GM19328 (cell line): Measurements from ENCODE around the gene SKIC8.

Experiments
- ATAC-seq: cut with Tn5 transposase; IDR thresholded peaks from one replicate; pipeline ENCODE4 v1.9.1; 2021; ENCODE audit warnings: mild to moderate bottlenecking, moderate library complexity; ENCODE audit not compliant: unreplicated experiment

SKIC8 gene

DNA sequence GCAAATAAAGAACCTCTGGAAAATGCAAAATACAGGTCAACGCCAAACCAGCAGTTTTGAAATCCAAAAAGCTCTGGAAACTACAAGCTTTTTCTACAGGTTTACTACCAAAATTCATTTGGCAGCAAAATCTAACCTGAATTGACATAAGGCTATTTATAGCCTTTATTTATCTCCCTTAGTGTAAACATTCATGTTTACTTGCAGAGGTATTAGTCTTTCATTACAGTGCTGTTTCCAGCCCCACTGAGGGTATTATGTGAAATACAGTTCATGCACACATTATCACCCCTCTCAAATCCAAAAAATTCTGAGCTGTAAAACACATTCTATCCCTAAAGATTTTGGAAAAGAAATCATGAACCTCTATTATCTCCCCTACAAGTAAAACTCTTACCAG is 7.2 kb downstream of the SKIC8 start:
- no peak for ATAC-seq

DNA sequence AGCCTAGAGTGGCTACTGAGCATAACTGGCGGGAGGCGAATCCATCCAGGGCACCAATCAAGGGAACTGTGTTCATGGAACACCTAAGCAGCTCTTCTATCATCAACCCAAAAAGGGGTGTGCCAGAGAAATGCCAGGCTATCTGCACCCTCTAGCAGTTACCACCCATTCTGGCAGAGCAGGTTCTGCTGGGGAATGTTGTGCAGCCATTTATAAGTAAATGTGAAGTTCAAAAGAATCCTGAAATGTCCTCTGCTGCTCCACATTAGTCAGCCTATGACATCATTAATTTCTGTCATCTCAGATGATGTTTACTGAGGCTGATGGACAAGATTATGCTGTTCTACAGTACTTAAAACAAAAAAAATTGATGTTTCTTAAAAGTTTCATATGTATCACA is 7.7 kb downstream of the SKIC8 start:
- ATAC-seq = no peak

DNA sequence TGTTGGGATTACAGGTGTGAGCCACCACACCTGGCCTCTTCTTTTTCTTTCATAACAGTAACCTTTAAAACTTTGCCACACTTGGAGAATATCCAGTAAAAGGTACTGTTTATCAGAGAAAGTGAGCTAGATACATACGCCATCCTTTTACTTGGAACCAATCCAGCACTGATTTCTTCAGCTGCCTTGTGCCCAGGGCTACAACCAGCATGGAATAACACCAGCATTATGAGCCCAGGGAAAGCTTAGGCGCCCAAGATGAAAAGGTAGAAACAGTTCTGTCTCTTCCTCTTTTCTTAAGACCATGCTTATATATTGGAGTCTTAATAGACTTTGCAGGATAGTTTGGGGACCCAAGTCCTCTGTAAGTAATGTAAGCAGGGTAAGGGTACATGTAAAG is 8.4 kb downstream of the SKIC8 start:
- no peak for ATAC-seq

DNA sequence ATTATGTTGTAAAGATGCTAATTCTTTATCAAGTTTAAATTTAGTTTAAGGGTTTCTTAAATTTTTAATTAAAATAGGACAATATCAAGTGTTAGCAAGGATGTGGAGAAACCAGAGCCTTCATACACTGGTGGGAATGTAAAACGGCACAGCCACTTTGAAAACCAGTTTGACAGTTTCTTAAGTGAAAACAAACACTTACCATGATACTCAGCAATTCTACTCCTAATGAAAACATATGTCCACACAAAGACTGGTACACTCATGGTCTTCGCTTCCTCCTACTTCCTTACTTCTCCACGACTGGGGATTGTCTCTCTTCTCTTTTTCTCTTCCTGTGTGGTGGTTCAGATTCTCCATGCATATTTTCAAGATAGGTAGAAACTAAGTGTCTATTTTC is 9.2 kb downstream of the SKIC8 start:
- no peak for ATAC-seq

DNA sequence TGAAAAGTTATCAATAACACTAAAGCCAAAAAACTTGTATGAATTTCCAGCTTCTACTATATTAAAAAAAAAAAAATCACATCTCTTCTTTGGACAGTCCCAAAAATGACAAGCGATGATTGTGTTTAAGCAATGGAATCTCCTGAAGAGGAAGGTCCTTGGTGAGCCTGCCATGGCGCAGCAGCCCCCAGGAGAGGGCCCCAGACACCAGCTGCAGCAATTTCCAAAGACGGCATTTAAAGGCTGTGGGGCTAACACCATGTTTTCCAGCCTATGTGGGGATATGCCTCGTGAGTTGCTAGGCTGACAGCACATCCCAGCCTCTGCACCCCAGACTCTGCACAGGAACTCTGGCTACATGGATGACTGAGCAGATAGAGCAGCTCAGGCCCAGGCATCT is 14.7 kb downstream of the SKIC8 start:
- ATAC-seq = no peak

DNA sequence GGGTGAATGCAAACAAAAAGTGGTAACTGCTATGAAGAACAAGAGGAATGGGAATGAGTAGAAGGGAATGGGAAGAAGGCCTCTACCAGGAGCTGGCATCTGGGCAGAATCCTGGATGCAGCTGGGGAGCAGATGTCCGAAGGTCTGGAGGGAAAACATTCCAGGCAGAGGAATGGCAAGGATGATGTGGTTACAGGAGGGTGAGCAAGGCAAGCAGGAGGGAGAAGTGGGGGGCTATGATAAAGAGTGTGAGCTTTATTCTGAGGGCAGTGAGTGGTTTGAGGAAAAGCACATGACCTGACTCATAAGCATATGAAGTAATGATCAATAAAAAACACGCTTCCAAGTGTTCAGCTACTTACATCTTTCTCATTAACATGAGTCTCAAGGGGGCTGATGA is 17.1 kb downstream of the SKIC8 start:
- ATAC-seq = no peak

DNA sequence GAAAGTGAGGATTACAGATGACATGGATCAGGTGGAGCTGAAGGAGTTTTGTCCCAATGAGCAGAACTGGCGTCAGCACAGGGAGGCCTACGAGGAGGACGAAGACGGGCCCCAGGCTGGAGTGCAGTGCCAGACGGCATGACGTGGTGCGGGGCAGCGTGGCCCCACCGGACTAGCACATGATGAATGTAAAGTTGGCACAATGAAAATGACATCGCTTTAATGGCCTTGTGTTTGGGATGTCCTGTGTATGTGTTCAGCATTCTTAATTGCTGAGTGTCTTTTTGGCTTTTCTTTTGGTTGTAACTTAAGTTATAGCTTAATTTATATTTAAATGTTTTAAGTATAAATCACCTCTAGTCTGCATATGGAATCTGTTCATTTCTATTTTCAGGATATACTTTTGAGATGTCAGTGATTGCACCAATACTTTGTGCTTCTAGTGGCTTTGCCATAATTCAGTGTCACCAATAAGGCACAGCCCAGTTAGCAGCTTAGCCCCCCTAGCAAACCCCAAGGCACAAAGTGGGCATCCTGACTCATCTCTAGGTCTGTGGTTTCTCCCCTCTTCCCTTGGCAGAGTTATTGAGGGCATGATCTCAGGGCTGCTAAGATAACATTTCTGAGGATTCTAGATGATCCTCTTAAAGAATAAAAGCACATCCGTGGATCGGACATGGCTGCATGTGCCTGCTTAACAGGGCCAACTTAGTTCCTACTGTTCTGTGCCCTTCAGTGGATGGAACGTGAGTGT is 18.9 kb downstream of the SKIC8 start:
- no peak for ATAC-seq

DNA sequence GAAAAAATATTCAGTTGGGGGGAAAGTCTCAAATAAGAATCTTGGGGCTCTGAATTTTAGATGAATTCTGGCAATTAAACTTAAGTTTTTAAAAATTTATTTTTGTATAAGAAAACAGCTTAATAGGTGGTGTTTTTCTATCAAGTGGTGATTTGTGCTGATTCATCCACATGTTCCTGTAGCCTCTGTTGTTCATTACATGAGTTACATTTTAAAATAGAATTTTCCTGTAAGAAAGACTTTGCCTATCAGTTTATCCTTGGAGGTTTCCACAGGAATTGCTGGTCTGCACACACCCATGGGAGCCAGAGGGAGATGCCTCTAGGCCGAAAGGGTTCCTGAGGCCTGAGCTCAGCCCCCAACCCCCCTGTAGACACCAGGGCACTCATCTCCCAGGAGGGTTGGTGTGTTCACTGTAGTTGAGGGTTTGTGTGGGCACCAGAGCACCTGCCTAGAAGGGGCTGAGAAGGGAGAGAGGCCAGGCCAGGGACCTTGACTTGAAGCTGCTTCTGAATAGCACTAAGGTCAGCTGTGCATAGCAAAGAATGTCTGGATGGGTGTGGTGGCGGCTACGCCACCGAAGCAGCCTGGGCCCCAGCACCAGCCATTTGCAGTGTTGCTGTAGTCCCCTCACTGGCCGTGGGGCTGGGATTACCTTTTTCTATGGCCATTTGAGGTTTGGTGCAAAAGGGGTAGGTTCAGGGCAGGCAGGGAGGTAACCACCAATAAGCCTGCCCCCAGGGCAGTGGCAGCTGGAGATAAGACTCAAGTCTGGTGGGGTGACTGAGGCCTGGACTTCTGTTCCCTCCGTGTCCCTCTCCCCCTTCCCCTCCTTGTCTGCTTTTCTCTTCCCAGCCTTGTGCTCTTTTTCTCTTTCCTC is 23.1 kb downstream of the SKIC8 start:
- no peak for ATAC-seq

DNA sequence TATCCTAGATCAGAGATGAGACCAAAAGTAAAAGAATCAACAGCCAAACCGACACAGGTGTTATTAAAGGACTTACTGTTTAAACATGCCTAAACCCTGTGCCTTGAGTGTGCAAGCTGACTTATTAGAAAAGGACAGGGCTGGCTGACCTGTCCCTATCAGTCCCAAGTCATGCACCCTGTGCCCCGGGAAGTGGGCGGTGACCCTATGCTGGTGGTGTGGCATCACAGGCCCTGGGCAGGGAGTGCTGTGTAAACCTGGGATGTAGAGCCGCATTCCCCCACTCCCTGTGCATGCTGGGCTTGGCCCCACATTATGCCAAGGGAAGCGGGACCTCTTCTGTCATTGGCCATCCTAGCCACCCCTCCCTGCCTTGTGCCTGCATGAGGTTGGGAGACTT is 24.4 kb downstream of the SKIC8 start:
- no peak for ATAC-seq

DNA sequence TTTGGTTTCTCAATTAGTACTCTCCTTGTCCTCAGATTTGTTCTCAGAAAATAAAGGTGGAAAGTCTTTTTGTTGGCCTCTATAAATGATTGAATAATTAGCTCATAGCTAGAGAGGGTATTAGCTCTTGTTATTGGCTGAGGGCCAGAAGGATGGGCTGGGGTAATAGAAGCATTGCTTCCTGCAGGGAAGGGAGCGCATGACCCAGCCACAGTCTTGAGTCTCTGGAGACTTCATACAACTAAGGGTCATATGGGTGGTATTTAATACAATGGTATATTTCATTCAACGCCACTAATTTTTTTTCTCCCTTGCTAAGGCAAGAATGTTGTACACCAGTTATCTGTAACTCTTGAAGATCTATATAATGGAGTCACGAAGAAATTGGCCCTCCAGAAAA is 26.6 kb downstream of the SKIC8 start:
- no peak for ATAC-seq

DNA sequence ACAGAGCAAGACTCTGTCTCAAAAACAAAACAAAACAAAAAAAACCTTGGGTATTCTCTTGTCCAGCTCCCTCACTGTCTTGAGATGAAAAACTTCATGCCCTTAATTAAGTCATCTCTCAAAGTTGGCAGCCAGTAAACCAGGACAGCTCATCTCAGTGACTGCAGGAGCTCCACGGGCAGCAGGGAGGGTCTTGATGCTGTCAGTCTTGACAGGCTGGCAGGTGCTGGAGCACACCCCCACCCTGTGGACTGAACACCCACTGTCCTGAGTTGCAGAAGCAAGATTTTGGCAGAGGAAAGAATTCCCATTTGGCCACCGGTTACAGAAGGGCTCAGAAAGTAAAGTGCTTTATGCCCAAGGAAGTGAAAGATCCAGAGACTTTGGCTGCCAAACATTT is 27.1 kb downstream of the SKIC8 start:
- ATAC-seq = no peak

DNA sequence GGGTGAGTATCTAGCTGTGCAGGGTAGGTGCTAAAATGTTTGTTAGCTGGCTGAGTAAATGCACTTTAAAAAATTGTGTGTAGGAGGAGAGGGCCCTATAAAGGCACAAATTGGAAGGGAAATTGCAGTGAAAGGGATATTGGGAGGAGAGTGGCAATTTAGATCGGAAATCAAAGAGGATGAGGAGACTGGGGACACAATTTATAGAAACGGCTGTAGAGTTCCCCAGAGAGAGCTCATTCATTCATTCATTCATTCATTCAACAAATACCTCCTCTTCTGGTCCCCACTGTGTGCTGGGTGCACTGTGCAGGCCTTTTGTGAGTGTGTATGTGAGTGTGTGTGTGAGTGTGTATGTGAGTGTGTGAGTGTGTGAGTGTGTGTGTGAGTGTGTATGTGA is 32.6 kb downstream of the SKIC8 start:
- ATAC-seq = no peak

DNA sequence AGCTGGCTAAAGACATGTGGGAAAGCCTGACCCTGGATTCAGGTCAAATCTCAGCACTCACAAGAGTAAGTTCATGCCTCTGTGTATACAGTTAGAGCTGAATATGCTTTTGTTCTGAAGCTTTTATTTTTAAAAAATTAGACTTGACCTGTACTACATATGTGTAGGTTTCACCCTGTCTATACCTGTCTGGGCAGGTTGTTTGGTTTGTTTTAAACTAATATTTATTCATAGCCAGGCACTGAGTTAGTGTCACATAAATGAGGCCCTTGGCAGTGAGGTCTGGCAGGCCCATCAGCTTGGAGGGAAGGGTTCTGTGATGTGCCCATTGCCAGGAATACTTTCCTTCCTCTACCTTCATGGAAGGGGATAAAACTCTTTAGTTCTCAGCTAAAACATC is 33.2 kb downstream of the SKIC8 start:
- ATAC-seq = no peak

DNA sequence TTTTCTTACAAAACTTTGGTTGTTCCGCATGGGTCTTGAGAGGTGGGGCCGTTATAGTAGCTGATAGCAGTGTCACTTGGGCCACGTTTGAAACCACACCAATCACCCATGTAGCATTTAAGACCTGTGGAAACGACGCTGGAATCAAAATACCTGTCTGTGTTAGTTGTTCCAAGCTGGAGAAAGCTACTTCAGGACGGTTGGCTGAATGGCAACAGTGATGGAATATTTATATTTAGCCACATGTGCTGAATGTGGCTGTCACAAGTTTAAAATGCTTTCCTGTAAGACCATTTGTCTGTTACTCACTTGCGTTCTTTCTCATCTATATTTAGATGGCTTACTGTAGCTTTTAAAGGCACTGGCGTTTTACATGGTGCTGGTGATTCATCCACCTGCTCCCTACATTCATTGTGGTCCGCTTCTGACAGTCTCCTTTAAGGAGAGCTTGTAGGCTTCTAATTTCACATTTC is 33.6 kb downstream of the SKIC8 start:
- no peak for ATAC-seq

DNA sequence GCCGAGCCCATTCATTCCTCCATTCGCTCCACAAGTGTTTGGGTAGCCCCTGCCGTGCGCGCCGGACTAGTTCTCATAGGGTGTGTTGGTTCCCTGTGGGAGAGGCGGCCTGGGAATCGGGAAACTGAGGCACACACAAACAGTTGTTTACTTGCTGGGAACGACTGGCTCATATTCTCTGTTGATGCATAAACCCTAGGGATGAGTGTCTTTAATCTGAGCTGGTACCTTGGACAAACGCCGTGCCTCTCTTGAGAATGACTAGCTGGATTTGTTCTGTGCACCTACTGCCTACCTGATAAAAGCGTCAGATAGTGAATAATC is 34.3 kb downstream of the SKIC8 start:
- ATAC-seq = no peak

DNA sequence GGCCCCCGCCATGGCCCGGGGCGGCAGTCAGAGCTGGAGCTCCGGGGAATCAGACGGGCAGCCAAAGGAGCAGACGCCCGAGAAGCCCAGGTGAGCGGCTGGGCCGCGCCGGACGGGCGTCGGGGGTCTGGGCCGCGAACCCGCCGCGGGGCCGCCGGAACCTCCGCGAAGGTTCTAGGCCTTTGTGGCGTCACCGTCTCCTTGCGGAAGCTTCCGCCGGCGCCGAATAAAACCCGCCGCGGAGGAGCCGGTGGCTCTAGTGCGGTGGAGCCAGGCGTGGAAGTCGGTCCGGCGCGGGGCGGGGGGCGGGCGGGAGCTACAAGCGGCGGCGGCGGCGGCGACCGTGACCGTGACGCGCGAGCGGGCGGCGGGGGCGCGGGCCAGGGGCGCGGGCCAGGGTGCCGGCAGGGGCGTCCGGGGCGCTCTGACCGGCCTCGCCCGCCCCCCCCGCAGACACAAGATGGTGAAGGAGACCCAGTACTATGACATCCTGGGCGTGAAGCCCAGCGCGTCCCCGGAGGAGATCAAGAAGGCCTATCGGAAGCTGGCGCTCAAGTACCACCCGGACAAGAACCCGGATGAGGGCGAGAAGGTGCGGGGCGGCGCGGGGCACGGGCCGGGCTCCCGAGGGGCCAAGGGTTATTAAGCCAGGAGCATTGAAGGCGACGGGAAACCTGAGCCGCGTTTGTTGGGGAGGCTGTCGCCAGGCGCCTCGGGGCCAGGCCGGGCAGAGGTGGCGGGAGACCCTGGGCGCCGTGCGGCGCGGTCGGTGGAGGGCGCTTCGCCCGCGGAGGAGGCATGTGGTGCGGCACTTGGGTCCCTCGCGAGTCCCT is 34.9 kb downstream of the SKIC8 start, which contains the start of gene DNAJA4:
TSS of gene DNAJA4 (plus strand) at position 259 of the 833 bp plus-strand sequence. CDS start at position 461, 202 bp downstream.
- no peak for ATAC-seq

DNA sequence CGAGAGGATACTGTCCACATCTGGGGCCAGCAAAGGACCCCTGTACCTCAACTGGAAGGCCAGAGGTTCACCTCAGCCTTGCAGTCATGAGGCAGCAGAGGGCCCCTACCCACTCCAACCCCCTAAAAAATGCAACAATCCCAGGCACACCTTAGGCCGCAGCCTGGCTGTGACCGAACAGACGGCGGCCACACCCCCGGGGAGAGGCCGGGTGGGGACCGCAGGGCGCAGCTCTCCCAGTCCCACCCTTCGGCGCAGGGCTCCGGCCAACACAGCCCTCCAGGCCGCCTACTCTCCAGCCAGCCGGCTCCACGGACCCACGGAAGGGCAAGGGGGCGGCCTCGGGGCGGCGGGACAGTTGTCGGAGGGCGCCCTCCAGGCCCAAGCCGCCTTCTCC is 35.5 kb downstream of the SKIC8 start:
- ATAC-seq = no peak

DNA sequence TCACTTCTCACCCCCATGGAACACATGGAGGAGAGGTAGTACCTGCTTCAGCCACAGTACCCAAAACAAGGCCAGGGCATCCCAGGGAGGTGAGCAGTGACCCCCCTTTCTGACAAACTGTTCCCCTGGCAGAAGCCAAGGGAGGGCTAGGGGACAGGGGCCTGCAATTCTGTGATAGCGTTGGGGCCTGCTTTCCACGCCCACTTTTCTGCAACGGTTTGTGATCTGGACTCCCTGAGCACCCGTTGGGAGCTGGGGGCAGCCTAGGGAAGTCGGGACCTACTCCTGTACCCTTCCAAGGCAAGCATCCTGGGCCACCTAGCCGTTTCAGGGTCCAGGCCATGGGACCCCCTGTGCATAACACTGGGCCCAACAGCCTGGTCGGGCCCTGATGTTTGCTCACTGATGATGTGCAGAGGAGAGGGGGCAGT is 36.0 kb downstream of the SKIC8 start:
- no peak for ATAC-seq

DNA sequence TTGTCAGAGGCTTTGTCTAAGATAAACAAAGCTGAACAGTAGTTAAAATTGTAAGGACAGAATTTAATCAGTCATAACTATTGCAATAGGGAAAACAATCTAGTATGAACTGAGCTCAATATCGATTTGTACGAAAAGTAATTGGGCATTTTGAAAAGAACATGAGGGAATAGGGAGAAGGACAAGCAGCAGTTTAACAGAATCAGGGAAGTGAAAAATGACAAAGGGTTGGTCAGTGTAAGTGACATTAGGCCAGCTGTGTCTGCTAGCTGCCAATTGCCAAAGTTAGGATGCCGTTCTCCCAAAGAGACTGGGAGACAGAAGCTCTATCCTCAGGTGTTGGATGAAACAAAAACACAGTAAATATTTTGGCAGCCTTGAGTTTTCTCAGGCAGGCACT is 38.3 kb downstream of the SKIC8 start:
- no peak for ATAC-seq

DNA sequence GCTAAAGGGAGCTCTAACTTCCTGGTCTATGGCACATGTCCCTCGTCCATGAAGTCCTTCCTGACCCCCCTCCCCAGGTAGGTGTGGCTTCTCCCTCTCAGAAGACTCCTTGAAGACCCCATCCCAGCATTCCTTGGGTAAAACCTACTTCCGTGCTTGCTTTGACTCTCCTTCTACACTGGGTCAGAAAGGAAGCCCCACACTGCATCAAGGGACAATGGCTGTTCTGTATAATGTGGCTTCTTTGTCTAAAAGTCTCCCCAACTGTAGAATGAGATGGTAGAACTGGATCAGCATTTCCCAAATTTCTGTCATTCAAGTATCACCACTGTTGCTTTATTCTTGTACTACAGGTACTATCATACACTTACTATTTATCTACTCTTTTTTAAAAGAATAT is 38.9 kb downstream of the SKIC8 start:
- no peak for ATAC-seq

DNA sequence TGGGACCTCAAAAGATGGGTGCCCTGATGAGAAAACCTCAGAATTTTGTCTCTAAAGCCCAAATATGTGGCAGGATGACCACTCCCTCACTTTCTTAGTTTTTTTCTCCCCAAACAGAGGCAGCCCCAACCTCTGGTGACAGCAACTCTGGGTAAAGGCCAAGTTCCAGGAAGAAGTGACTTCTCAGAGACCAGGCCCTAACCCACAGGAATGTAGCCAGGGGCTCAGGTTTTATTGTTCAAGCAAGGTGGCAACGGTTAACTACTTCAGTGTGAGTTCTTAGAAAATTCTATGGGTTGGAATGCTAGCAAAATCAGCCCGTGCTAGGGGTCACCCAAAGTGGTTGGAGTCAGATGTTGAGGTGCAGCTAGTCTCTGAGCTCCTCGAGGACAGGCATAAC is 40.2 kb downstream of the SKIC8 start:
- ATAC-seq = no peak
